ENCODE data around the gene SRF. TPM values are rescaled to one million over a fixed set of nuclear protein-coding genes. Genes with fewer than 3 reads are reported as not detected.

SRF gene
- total RNA-seq, 2 donors from 2014 or later: 40.5 to 56.3 TPM

DNA sequence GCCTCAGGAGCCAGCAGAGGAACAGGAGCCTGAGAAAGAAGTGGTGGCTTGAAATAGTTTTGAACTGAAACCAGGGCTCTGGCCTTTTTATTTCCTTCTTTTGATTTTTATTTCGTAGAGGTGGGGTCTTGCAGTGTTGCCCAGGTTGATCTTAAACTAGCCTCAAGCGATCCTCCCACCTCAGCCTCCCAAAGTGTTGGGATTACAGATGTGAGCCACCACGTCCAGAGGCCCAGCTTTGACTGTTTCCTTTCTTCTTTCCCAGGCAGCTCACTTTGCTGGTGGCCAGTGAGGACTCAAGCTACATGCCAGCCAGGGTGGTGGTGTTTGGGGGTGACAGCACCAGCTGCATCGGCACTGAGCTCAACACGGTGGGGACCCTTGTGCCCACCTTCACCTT, 31.4 kb downstream of the SRF start:
- H3K4me1 ChIP-seq (replicated peaks): no peaks in the 10 kb centered on the region
- H3K4me3 ChIP-seq: no peak overlapping the region
- no peak for DNase-seq (ENCODE audit: low spot score)
- TF ChIP-seq POLR2AphosphoS5 (IDR thresholded peaks at IDR 0.05) (no peak), POLR2A (IDR thresholded peaks at IDR 0.05) (no peak)
- TF ChIP-seq, protein P1, sequence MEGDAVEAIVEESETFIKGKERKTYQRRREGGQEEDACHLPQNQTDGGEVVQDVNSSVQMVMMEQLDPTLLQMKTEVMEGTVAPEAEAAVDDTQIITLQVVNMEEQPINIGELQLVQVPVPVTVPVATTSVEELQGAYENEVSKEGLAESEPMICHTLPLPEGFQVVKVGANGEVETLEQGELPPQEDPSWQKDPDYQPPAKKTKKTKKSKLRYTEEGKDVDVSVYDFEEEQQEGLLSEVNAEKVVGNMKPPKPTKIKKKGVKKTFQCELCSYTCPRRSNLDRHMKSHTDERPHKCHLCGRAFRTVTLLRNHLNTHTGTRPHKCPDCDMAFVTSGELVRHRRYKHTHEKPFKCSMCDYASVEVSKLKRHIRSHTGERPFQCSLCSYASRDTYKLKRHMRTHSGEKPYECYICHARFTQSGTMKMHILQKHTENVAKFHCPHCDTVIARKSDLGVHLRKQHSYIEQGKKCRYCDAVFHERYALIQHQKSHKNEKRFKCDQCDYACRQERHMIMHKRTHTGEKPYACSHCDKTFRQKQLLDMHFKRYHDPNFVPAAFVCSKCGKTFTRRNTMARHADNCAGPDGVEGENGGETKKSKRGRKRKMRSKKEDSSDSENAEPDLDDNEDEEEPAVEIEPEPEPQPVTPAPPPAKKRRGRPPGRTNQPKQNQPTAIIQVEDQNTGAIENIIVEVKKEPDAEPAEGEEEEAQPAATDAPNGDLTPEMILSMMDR (IDR thresholded peaks at IDR 0.05): no peak
- intact Hi-C loops (cut with DNase I): no loop called here
- no peak overlapping the region for H3K27ac ChIP-seq
- no peaks in the 10 kb centered on the region for H3K9me3 ChIP-seq
- H3K27me3 ChIP-seq (replicated peaks; ENCODE audit: insufficient read depth): no peaks in the 10 kb centered on the region
- 92% methylated on average over 5 of the region's 5 CpGs for WGBS
- peaks cover 0 to 4% of the 10 kb centered on the region in 2 donors for H3K36me3 ChIP-seq

DNA sequence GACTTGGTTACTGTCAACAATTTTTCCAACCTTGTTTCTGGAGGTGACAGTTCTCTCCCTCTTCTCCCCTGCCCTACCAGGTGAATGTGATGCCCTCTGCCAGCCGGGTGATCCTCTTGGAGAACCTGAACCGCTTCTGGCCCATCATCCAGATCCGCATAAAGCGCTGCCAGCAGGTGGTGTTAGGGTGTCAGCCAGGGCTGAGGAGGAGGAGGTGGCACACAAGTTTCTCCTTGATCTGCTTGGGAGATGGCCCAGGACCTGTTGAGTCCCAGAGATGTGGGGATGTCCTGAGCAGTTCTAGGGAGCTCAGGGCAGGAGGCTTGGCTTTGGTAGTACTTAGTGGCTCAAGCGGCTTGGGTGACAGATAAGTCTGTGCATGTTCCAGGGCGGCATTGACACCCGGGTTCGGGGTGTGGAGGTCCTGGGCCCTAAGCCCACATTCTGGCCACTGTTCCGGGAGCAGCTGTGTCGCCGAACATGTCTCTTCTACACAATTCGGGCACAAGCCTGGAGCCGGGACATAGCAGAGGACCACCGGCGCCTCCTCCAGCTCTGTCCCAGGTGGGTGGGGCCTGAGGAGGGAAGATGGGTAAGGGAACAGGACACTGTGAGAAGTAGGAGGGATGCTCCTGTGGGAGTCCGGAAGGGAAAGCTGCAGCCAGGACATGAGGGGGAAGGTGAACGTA, 32.1 kb downstream of the SRF start:
- H3K27ac ChIP-seq: no peak overlapping the region
- no peaks in the 10 kb centered on the region for H3K4me1 ChIP-seq (replicated peaks)
- H3K9me3 ChIP-seq: no peaks in the 10 kb centered on the region
- H3K27me3 ChIP-seq (replicated peaks; ENCODE audit: insufficient read depth): no peaks in the 10 kb centered on the region
- H3K36me3 ChIP-seq: no peaks in the 10 kb centered on the region
- no peak overlapping the region for H3K4me3 ChIP-seq
- TF ChIP-seq POLR2A (IDR thresholded peaks at IDR 0.05) (no peak), POLR2AphosphoS5 (IDR thresholded peaks at IDR 0.05) (no peak)
- TF ChIP-seq, protein P1 (IDR thresholded peaks at IDR 0.05): no peak
- intact Hi-C loops (cut with DNase I): no loop called here
- 93% methylated on average over 17 of the region's 17 CpGs for WGBS
- no peak for DNase-seq (ENCODE audit: low spot score)

DNA sequence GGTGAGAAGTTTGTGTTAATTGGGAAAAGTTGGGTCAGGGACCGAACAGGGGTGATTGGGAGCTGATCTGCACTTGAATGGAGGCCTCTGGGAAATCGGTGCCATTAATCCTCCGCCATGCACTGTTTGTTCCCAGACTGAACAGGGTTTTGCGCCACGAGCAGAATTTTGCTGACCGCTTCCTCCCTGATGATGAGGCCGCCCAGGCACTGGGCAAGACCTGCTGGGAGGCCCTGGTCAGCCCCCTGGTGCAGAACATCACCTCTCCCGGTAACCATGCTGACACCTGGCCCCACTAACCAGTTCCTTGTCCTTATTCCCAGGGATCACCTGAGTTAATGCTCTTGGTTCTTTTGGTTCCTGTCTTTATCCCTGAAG, 32.6 kb downstream of the SRF start:
- Histone ChIP-seq H3K4me1 (replicated peaks) (no peaks in the 10 kb centered on the region), H3K27me3 (replicated peaks; ENCODE audit: insufficient read depth) (no peaks in the 10 kb centered on the region), H3K9me3 (no peaks in the 10 kb centered on the region), H3K4me3 (no peak overlapping the region), H3K36me3 (no peaks in the 10 kb centered on the region), H3K27ac (no peak overlapping the region)
- TF ChIP-seq POLR2A (IDR thresholded peaks at IDR 0.05) (no peak), POLR2AphosphoS5 (IDR thresholded peaks at IDR 0.05) (no peak)
- TF ChIP-seq, protein P1 (IDR thresholded peaks at IDR 0.05): no peak
- no peak for DNase-seq (ENCODE audit: low spot score)
- WGBS: 91% methylated on average over 8 of the region's 8 CpGs
- intact Hi-C loops (cut with DNase I): no loop called here

GRCh38 chr6:43204271-43205105, 33.4 kb downstream of the SRF start:
- TF ChIP-seq, protein P1 (IDR thresholded peaks at IDR 0.05): no peak
- TF ChIP-seq POLR2A (IDR thresholded peaks at IDR 0.05) (no peak), POLR2AphosphoS5 (IDR thresholded peaks at IDR 0.05) (no peak)
- Histone ChIP-seq H3K9me3 (no peaks in the 10 kb centered on the region), H3K4me1 (replicated peaks) (no peaks in the 10 kb centered on the region), H3K27ac (no peak overlapping the region), H3K4me3 (no peak overlapping the region), H3K27me3 (replicated peaks; ENCODE audit: insufficient read depth) (no peaks in the 10 kb centered on the region), H3K36me3 (no peaks in the 10 kb centered on the region)
- intact Hi-C loops (cut with DNase I): no loop called here
- no peak for DNase-seq (ENCODE audit: low spot score)
- WGBS: 91% methylated on average over 23 of the region's 23 CpGs

All from prostate gland (tissue), 2 donors.